ENCODE results near the gene MAPK1. TPM values are rescaled to one million over a fixed set of nuclear protein-coding genes. Genes with fewer than 3 reads are reported as not detected.
A peak's percentile ranks its signal among the peaks of the same experiment; 100 is the strongest.

Gene MAPK1
- total RNA-seq, 2 experiments from 2014 or later, result 39.6 to 79.8 TPM

- no peaks in the 10 kb centered on the region for H3K79me2 ChIP-seq (ENCODE audit: insufficient read depth, low read depth, low read length)
- no peak overlapping the region for H2AFZ ChIP-seq (ENCODE audit: low read length)
- no peaks in the 10 kb centered on the region for H4K20me1 ChIP-seq (ENCODE audit: insufficient read depth, low read length)
- H3K4me2 ChIP-seq (ENCODE audit: low read length), result no peak overlapping the region
- no peak overlapping the region for H3K27ac ChIP-seq (ENCODE audit: low read depth, low read length, poor library complexity, severe bottlenecking)
- no peak overlapping the region for H3K4me3 ChIP-seq (ENCODE audit: low read depth, low read length, poor library complexity, severe bottlenecking)
- H3K36me3 ChIP-seq (ENCODE audit: insufficient read depth, low read length), result peaks cover 96% of the 10 kb centered on the region
- ChIA-PET POLR2A (no interaction called here), CTCF (ENCODE audit: unreplicated experiment) (no interaction called here)
- intact Hi-C loops (cut with micrococcal nuclease; ENCODE audit: unreplicated experiment), result no loop called here
- H3K9me3 ChIP-seq (ENCODE audit: low read length), result no peaks in the 10 kb centered on the region
- no TSS peak for BruUV-seq (replicated peaks)
- no peaks in the 10 kb centered on the region for H3K4me1 ChIP-seq (ENCODE audit: insufficient read depth, low read length, poor library complexity, severe bottlenecking)
- H3K9me2 ChIP-seq (ENCODE audit: insufficient read depth, low read length), result no peaks in the 10 kb centered on the region
- TF ChIP-seq CTCF (conservative IDR thresholded peaks at IDR 0.05; ENCODE audit: low read length) (no peak), EZH2phosphoT487 (IDR thresholded peaks at IDR 0.05; ENCODE audit: borderline replicate concordance, low read depth, low read length) (no peak)
- DNase-seq (ENCODE audit: low spot score), result no peak
Measured at GRCh38 chr22:21800552-21801303, 66.7 kb downstream of the MAPK1 start.

GRCh38 chr22:21797444-21798221, 69.8 kb downstream of the MAPK1 start:
- ChIA-PET POLR2A (interaction anchor here (0.6 kb wide), 1 partner anchor 18 kb away, joined by 4 read pairs; no protein-coding TSS in a partner anchor), CTCF (ENCODE audit: unreplicated experiment) (no interaction called here)
- no peaks in the 10 kb centered on the region for H3K79me2 ChIP-seq (ENCODE audit: insufficient read depth, low read depth, low read length)
- peaks cover 77% of the 10 kb centered on the region for H3K36me3 ChIP-seq (ENCODE audit: insufficient read depth, low read length)
- H3K4me3 ChIP-seq (ENCODE audit: low read depth, low read length, poor library complexity, severe bottlenecking), result no peak overlapping the region
- H2AFZ ChIP-seq (ENCODE audit: low read length), result no peak overlapping the region
- BruUV-seq (replicated peaks), result no TSS peak
- no peak for DNase-seq (ENCODE audit: low spot score)
- H3K27ac ChIP-seq (ENCODE audit: low read depth, low read length, poor library complexity, severe bottlenecking), result no peak overlapping the region
- no peaks in the 10 kb centered on the region for H4K20me1 ChIP-seq (ENCODE audit: insufficient read depth, low read length)
- TF ChIP-seq CTCF (conservative IDR thresholded peaks at IDR 0.05; ENCODE audit: low read length), result no peak
- no peak for TF ChIP-seq EZH2phosphoT487 (IDR thresholded peaks at IDR 0.05; ENCODE audit: borderline replicate concordance, low read depth, low read length)
- H3K9me2 ChIP-seq (ENCODE audit: insufficient read depth, low read length), result no peaks in the 10 kb centered on the region
- H3K4me2 ChIP-seq (ENCODE audit: low read length), result no peak overlapping the region
- H3K9me3 ChIP-seq (ENCODE audit: low read length), result no peaks in the 10 kb centered on the region
- no peaks in the 10 kb centered on the region for H3K4me1 ChIP-seq (ENCODE audit: insufficient read depth, low read length, poor library complexity, severe bottlenecking)
- intact Hi-C loops (cut with micrococcal nuclease; ENCODE audit: unreplicated experiment), result no loop called here

GRCh38 chr22:21796863-21797262, 70.6 kb downstream of the MAPK1 start:
- Histone ChIP-seq H3K4me1 (ENCODE audit: insufficient read depth, low read length, poor library complexity, severe bottlenecking) (no peaks in the 10 kb centered on the region), H3K9me2 (ENCODE audit: insufficient read depth, low read length) (no peaks in the 10 kb centered on the region), H2AFZ (ENCODE audit: low read length) (no peak overlapping the region), H3K9me3 (ENCODE audit: low read length) (no peaks in the 10 kb centered on the region), H3K4me3 (ENCODE audit: low read depth, low read length, poor library complexity, severe bottlenecking) (no peak overlapping the region), H3K79me2 (ENCODE audit: insufficient read depth, low read depth, low read length) (no peaks in the 10 kb centered on the region), H3K4me2 (ENCODE audit: low read length) (no peak overlapping the region), H3K36me3 (ENCODE audit: insufficient read depth, low read length) (peaks cover 75% of the 10 kb centered on the region), H4K20me1 (ENCODE audit: insufficient read depth, low read length) (no peaks in the 10 kb centered on the region), H3K27ac (ENCODE audit: low read depth, low read length, poor library complexity, severe bottlenecking) (no peak overlapping the region)
- ChIA-PET POLR2A (no interaction called here), CTCF (ENCODE audit: unreplicated experiment) (no interaction called here)
- TF ChIP-seq EZH2phosphoT487 (IDR thresholded peaks at IDR 0.05; ENCODE audit: borderline replicate concordance, low read depth, low read length) (no peak), CTCF (conservative IDR thresholded peaks at IDR 0.05; ENCODE audit: low read length) (no peak)
- no peak for DNase-seq (ENCODE audit: low spot score)
- TSS peak; percentile 44 for BruUV-seq (replicated peaks)
- intact Hi-C loops (cut with micrococcal nuclease; ENCODE audit: unreplicated experiment), result no loop called here
